NCI-H2196 treated with DMSO at 0.1 percent for 48 hours (cell line): ENCODE data around the gene DNAJC16.

Source experiments
- DNase-seq: peaks from one replicate; lab custom pipeline; 2025; ENCODE audit not compliant: unreplicated experiment; lab: John Stamatoyannopoulos, UW

Gene DNAJC16

GRCh38 chr1:15618655-15619525 is 92.2 kb downstream of the DNAJC16 start:
- DNase-seq, result no peak

GRCh38 chr1:15620155-15620545 is 93.5 kb downstream of the DNAJC16 start:
- DNase-seq, result no peak

- no peak for DNase-seq
Measured at GRCh38 chr1:15620902-15621682, 94.4 kb downstream of the DNAJC16 start.

GRCh38 chr1:15621975-15622374 is 95.3 kb downstream of the DNAJC16 start:
- DNase-seq, result no peak

GRCh38 chr1:15622712-15623373 is 96.2 kb downstream of the DNAJC16 start:
- DNase-seq, result no peak

GRCh38 chr1:15623435-15623834 is 96.8 kb downstream of the DNAJC16 start:
- DNase-seq, result no peak

GRCh38 chr1:15624133-15624714 is 97.6 kb downstream of the DNAJC16 start:
- no peak for DNase-seq

- DNase-seq, result no peak
Measured at GRCh38 chr1:15625056-15625917, 98.6 kb downstream of the DNAJC16 start.
